Measurements from ENCODE around the gene INO80D. TPM values are rescaled to one million over a fixed set of nuclear protein-coding genes. Genes with fewer than 3 reads are reported as not detected.

Gene INO80D
- total and polyA plus RNA-seq, 2 of the 8 experiments (the other 6 are each of a cell fraction or from before 2014, with no cell fraction given) = 6.2 to 37.4 TPM

DNA sequence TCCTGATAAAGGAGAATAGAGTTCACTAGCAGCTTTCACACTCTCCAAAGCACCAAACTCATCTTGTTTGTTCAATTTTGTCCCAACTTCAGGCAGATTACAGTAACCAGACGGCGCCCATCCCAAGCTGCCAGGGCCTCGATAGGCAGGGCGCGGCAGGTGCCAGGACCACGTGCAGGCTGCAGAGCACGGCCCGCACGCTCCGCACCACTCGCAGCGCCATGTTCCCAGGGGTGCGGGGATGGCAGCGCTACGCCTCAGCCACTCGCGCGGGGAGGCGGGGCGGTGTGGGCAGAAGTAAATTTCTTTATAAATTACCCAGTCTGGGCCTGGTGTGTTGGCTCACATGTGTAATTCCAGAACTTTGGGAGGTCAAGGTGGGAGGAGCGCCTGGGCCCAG, 30.3 kb upstream of the INO80D start:
- Histone ChIP-seq H4K8ac (ENCODE audit: extremely low read depth, insufficient read depth, low read length) (no peak overlapping the region; the same call in 1 of the 2 replicates), H2AFZ (ENCODE audit: low read length) (no peak overlapping the region), H2BK5ac (ENCODE audit: low read depth, low read length) (no peak overlapping the region), H3K27ac (ENCODE audit: low read depth, low read length) (no peak overlapping the region), H3K14ac (ENCODE audit: insufficient read length) (no peak overlapping the region), H3K36me3 (ENCODE audit: control insufficient read depth in 2 of 4, insufficient read depth in 4 of 4, low read length in 3 of 4) (peaks cover 0 to 17% (median 15%) of the 10 kb centered on the region in 4 experiments; a peak in 6 of 8 replicates), H3K79me1 (ENCODE audit: low read depth, low read length) (no peaks in the 10 kb centered on the region; the same call in 1 of the 2 replicates), H3K18ac (ENCODE audit: extremely low read depth, low read length) (no peak overlapping the region), H2BK12ac (ENCODE audit: low read depth, low read length) (no peak overlapping the region), H4K20me1 (replicated peaks in 1 of 2; ENCODE audit: control insufficient read depth in 1 of 2, insufficient read depth in 2 of 2, low read length in 2 of 2) (no peaks in the 10 kb centered on the region), H3K4me3 (ENCODE audit: extremely low read depth in 1 of 4, insufficient read depth in 2 of 4, low read depth in 3 of 4, low read length in 4 of 4) (no peak overlapping the region), H2BK20ac (ENCODE audit: low read length) (no peak overlapping the region), H3K4me1 (replicated peaks in 1 of 4; ENCODE audit: control insufficient read depth in 3 of 4, insufficient read depth in 4 of 4, low read length in 3 of 4) (no peaks in the 10 kb centered on the region), H3K9ac (replicated peaks in 1 of 4; ENCODE audit: extremely low read depth in 1 of 4, low read depth in 3 of 4, low read length in 3 of 4) (no peak overlapping the region), H3K23me2 (ENCODE audit: low read depth, low read length) (no peaks in the 10 kb centered on the region), H4K5ac (ENCODE audit: insufficient read length, low read depth, low read length) (no peak overlapping the region), H3K56ac (replicated peaks; ENCODE audit: insufficient read length, low read depth, low read length) (no peak overlapping the region), H3K4me2 (ENCODE audit: insufficient read depth in 1 of 2, low read depth in 2 of 2, low read length in 2 of 2) (no peak overlapping the region), H3K9me3 (ENCODE audit: insufficient read depth in 2 of 2, low read depth in 1 of 2, low read length in 1 of 2) (no peaks in the 10 kb centered on the region), H3K4ac (replicated peaks; ENCODE audit: insufficient read length, low read depth, low read length) (no peak overlapping the region), H3K79me2 (ENCODE audit: control insufficient read depth in 1 of 2, insufficient read depth in 2 of 2, low read length in 2 of 2) (no peaks in the 10 kb centered on the region), H3K23ac (ENCODE audit: insufficient read length) (no peak overlapping the region), H3K27me3 (replicated peaks in 1 of 4; ENCODE audit: control insufficient read depth in 3 of 4, extremely low read depth in 1 of 4, insufficient read depth in 3 of 4, low read length in 3 of 4) (no peaks in the 10 kb centered on the region), H4K91ac (replicated peaks; ENCODE audit: insufficient read length, low read length) (no peak overlapping the region), H2AK5ac (ENCODE audit: low read depth, low read length) (no peak overlapping the region), H2BK15ac (ENCODE audit: low read length) (no peak overlapping the region), H2BK120ac (replicated peaks; ENCODE audit: low read depth, low read length) (no peak overlapping the region)
- POLR2A ChIA-PET (ENCODE audit: partially characterized antibody) = interaction anchor here (1.5 to 1.9 kb wide), 2 partner anchors 11 to 22 kb away, joined by 5 to 6 read pairs; no protein-coding TSS in a partner anchor
- DNase-seq (ENCODE audit: low read depth in 1 of 2, low spot score in 2 of 2) (peak in 1 of 2 experiments; percentile 38), FAIRE-seq (no peak)
- TF ChIP-seq EP300 (IDR thresholded peaks at IDR 0.05; ENCODE audit: borderline replicate concordance in 1 of 2, low read depth in 2 of 2, low read length in 2 of 2) = no peak
- TF ChIP-seq SP2 (IDR thresholded peaks at IDR 0.05; ENCODE audit: low read length) = no peak
- TF ChIP-seq KDM1A (IDR thresholded peaks at IDR 0.05; ENCODE audit: borderline replicate concordance, low read length) = no peak
- TF ChIP-seq, protein P1, sequence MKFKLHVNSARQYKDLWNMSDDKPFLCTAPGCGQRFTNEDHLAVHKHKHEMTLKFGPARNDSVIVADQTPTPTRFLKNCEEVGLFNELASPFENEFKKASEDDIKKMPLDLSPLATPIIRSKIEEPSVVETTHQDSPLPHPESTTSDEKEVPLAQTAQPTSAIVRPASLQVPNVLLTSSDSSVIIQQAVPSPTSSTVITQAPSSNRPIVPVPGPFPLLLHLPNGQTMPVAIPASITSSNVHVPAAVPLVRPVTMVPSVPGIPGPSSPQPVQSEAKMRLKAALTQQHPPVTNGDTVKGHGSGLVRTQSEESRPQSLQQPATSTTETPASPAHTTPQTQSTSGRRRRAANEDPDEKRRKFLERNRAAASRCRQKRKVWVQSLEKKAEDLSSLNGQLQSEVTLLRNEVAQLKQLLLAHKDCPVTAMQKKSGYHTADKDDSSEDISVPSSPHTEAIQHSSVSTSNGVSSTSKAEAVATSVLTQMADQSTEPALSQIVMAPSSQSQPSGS (IDR thresholded peaks at IDR 0.05; ENCODE audit: low read length) = no peak
- no peak for TF ChIP-seq RXRA (IDR thresholded peaks at IDR 0.05; ENCODE audit: insufficient read depth, low read depth, low read length)
- no peak for TF ChIP-seq CHD1 (IDR thresholded peaks at IDR 0.05; ENCODE audit: low read depth, low read length)
- TF ChIP-seq TAF7 (optimal IDR thresholded peaks at IDR 0.05; ENCODE audit: borderline replicate concordance, low read depth, low read length) = no peak
- no peak for TF ChIP-seq ASH2L (IDR thresholded peaks at IDR 0.05; ENCODE audit: low read length)
- TF ChIP-seq YY1 (IDR thresholded peaks at IDR 0.05; ENCODE audit: low read depth, low read length) = no peak
- no peak for TF ChIP-seq HDAC6 (IDR thresholded peaks at IDR 0.05; ENCODE audit: low read depth, low read length)
- TF ChIP-seq, protein P2, sequence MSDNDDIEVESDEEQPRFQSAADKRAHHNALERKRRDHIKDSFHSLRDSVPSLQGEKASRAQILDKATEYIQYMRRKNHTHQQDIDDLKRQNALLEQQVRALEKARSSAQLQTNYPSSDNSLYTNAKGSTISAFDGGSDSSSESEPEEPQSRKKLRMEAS (IDR thresholded peaks at IDR 0.05) = no peak
- TF ChIP-seq SIX5 (IDR thresholded peaks at IDR 0.05; ENCODE audit: low read depth, low read length) = no peak
- CTCF ChIA-PET (ENCODE audit: partially characterized antibody) = interaction anchor here (1.2 kb wide), 1 partner anchor 11 kb away, joined by 7 read pairs; no protein-coding TSS in a partner anchor
- WGBS, 2 experiments (ENCODE audit: extremely low coverage in 1 of 2, insufficient coverage in 1 of 2, insufficient read length in 1 of 2, insufficient replicate concordance in 2 of 2, low coverage in 1 of 2, low lambda C conversion rate in 2 of 2, missing lambda C conversion rate in 1 of 2) = 97% methylated on average over 21 of the region's 21 CpGs; no CpG with 5 or more reads in 1 of the 2 experiments

Data from H1 (cell line).